Activated CD4-positive, alpha-beta T cell treated with anti-CD3 and anti-CD28 coated beads for 4 hours (primary cell): Measurements from ENCODE around the gene PPEF2.

ENCODE experiments used
- DNase-seq, 2 donors: peaks; one replicate each; pipeline ENCODE4 v3.0.0-alpha.2; 2020

Gene PPEF2

DNA sequence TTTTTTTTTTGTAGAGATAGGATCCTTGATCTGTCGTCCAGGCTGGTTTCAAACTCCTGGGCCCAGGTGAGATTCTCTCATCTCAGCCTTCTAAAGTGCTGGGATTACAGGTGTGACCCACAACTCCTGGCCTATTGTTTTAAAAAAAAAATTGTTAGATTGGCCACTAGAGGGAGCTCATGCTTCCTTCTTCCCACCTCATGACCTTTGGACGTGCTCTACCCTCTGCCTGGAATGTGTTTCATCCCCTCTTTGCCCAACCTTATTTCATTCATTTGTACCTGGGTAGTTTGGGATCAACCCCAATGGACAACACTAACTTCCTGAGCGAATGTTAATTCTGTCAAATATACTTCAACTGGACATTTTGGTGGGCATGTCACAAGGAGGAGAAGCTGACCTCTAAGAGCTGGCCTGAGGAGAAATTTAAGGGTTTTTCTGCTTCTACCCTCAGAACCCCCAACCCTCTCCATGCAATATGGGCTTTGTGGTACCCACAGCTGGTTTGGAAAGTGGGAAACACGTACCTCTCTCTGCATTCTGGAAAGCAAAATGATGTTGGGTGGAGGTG lies 6.4 kb downstream of the PPEF2 start:
- peak in 1 of 2 donors; percentile 4 for DNase-seq

DNA sequence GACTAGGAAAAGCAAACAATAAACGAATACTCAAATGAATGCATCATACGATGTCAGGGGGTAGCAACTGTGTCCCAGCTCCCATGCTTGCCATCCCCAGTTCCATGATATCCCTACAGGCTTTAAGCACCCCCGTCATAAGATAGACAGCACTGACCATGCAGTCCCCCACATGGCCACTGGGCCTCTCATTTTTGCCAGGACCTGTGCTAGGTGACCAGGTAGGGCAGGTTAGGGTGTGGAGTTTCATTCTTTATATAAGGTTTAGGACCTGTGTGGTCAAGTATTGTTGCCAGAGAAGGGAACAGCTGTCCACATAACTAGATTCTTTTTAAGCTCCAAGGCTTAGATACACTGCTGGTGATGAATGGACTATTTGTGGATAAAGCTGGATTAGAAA lies 9.7 kb downstream of the PPEF2 start:
- no peak for DNase-seq

DNA sequence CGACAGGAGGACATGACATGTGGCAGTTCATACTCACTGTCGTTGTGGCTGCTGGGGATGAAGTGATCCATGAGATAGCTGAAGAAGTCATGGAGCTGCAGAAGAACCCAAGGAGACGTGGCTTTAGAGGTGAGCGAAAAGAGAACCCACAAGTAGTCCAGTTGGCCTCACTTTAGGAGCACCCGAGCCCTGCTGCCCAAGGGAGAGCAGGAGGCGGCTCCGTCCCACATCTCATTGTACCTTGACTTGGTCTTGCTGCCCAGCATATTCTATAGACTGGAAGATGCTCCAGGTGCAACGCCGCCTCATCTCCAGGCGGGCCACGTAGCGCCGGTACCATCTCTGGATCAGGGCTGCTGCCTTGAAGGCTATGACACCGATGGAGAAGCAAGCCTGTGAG lies 10.6 kb downstream of the PPEF2 start:
- no peak for DNase-seq

DNA sequence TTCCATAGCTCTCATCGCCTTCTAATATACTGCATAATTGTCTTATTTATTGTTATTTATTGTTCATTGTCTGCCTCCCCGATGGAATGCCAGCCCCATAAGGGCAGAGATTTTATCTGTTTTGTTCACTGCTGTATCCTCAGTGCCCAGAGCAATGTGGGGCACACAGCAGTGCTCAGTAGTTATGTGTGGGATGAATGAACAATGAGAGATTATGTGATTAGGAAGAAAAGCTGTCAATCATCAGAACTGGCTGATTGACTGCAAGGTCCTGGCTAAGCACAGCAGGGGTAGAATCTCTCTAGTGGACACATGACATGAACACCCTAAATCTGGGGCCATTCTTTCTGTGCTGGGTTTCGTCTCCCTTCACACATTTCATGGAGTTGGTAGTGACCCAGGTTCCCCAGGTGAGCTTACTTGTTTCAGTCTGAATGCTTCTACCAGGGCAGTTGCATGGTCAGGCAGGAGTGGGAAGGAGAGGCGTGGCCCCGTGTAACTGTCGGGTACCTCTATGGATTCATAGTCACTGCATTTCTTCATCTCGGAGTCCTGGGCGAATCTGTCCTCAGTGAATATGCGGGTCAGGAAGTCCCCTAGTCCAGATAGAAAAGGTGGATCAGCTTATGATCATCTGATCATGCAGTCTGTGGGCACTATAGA lies 12.6 kb downstream of the PPEF2 start:
- DNase-seq, result no peak

DNA sequence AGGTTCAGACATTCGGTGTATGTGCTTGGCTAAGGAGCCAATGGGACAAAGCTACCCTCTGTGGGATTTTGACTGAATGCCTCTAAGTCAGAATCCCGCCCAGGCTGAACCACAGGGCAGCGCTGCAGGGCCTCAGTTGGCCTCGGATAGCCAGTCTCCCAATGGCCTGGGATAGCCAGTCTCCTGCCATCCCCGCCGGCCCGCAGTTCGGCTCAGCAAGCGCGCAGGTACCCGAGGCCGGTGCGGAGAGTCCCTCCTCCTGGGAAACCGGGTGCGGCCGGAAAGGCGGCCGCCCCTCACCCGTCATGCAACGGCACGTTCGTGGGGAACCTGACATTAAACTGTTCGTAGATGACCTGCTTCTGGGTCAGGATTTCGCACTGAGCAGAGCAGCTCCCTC lies 16.1 kb downstream of the PPEF2 start:
- DNase-seq, result no peak

DNA sequence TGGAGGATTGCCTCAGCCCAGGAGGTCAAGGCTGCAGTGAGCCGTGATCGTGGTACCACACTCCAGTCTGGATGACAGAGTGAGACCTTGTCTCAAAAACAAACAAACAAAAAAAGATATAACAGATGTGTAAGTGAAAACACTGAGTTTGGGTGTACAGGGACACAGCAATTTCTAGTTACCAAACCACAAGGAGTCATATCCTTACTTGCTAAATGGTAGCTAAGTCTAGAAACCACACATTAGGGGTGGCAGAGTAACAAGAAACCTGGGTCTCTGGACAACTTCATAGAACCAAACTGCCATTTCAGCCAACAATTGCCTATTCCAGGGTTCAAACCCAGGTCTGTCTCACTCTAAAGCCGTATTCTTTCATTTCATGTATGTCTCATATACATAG lies 20.8 kb downstream of the PPEF2 start:
- DNase-seq, result no peak

DNA sequence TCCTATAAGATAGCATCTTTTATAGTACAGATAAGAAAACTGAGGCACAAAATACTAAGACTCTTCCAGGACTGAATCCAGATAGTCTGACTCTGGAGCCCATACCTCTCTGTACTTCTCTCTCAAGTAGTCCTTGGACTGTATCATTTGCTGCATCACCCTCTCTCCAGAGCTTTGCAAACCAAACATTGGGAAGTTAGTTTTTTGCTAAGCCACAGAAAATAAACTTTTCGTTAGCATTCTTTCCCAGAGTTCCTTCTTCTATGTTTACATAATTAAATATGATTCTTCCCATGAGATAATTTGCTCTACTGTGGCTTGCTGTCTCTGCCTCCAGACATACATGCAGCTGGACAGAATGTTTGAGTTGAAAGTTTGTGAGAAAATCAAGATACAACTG lies 22.0 kb downstream of the PPEF2 start:
- no peak for DNase-seq

DNA sequence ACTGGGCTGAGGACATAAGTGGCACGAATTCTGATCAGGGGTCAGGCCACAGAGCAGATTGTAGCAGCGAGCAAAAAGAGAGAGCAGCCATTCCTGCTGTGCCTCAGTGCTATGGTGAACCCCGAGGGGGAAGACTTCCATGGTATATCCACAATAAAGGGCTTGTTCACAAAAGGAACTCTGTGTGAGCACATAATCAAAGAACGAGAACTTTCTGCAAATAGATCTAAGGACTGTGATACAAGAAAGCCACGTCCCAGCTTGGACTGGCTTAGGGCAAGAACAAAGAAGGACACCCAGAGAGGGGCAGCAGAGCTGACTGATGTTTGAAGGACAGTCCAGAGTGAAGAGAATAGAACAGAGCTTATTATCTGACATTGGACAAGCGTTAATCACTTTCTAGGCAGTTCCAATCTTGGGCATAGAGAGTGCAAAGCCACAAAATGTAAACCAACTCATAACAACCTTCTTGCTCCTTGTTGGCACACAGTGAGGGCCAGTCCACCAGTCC lies 24.0 kb downstream of the PPEF2 start:
- DNase-seq, result no peak

DNA sequence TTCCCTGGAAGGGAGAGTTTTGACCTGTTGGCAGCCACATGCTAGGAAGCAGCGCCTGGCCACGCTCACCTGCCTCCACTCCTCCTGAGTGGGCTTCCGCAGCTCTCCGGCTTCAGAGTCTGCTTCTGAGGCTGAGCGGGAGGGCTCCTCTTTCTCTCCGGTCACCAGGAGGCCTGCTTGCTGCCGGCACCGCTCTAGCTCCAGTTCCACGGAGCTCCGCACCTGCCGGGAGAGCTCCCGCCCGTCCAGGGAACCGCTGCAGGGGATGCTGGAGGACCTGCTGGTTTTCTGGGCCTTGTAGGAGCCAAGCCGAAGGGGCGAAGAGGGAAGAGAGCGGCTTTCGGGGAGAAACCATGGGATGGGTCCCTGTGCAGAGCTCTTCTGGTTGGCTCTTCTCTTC lies 26.0 kb downstream of the PPEF2 start:
- DNase-seq, result no peak

DNA sequence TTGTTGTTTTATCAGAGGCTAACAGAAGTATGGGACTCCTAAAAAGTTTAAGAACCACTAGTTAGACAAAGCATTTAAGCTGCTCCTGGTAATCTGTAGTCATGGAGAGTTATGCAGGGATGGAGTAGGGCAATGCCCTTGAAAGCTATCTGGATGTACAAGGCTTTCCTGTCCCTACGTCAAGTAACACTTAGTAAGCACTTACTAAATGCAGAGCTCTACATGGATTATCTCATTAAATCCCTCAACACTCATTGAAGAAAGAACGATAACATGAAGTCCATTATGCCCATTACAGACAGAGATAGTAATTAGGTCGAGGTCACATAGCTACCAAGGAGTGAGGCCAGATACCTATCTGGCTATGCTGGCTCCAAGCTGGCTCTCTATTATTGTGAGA lies 33.2 kb downstream of the PPEF2 start:
- DNase-seq, result no peak

DNA sequence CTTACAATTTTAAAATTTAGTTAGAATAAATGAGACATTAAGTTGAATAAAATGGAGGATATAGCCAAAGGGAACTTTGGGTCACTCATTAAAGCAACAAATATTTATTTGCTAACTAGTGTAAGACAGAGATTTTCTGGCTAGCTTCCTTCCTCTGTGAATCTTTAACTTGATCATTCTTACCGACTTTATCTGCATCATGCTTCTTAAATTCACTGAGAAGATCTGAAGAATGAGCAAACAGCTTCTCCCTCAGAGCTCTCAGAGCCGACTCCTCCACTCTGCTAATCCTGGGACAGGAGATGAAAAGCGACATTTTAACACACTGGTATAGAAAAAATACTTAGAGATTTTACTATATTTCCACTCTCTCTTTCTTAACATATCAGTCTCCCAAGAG lies 35.1 kb downstream of the PPEF2 start:
- no peak for DNase-seq

DNA sequence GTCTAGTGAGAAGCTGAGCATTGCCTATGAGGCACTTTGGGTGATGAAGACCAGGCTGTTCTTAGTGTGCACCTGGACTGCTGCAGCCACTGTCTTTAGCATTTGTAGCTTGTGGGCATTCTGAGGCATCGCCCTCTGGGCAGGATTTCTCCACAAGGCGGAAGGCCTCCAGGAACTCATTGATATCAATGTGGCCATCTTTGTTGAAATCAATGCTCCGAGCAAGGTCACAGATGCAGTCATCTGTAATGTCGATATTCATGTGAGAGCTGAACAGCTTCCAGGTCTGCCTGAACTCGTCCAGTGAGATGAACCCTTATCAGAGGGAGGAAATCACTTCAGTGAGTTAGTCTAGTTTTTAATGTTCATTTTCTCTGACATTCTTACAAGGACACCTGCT lies 41.6 kb downstream of the PPEF2 start:
- no peak for DNase-seq

DNA sequence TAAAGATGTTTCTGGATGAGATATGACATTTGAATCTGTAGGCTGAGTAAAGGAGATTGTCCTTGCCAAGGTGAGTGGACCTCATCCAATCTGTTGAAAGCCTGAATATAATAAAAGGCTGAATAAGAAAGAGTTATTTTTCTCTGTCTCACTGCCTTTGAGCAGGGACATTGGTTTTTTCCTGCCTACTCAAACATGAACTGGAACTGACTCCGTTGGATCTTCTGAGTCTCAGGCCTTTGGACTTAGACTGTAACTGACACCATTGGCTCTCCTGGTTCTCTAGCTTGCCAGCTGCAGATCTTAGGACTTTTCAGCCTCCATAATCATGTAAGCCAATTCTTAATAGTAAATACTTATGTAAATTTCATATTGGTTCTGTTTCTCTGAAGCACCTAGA lies 43.5 kb downstream of the PPEF2 start:
- DNase-seq, result no peak

DNA sequence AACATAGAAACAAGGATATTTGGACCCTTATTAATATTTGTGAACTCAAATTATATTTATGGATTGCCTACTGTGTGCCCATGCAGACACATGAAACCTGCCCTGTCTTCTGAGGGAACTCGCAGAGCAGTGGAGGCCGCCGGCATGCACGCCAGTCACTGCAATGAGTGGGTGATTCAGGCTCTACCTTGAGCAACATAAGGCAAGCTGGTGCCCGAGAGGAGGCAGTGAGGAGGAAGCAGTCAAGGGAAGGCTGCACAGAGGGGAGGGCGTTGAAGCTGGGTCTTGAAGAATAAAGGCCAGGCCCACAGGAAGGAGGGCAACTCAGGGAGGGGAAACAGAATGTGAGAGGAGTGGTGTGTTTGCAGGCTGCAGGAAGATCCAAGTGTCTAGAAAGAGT lies 52.8 kb downstream of the PPEF2 start:
- DNase-seq, result no peak

DNA sequence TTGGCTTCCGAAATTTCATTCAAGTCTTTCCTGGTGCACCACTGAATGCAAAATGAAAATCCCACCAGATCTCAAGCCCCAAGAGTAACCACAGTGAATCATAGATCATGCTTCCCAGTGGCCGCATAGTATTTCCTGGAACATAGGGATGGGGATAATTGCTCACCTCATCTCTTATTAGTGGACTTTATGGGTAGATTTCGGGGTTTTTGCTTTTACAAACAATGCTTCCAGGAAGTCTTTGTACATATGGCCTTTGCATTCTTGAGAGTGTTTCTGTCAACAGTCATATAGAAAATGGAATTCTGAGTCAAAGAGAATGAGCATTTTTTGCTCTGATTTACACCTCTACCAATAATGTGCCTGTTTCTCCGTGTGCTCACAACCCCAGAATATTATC lies 53.4 kb downstream of the PPEF2 start:
- no peak for DNase-seq

DNA sequence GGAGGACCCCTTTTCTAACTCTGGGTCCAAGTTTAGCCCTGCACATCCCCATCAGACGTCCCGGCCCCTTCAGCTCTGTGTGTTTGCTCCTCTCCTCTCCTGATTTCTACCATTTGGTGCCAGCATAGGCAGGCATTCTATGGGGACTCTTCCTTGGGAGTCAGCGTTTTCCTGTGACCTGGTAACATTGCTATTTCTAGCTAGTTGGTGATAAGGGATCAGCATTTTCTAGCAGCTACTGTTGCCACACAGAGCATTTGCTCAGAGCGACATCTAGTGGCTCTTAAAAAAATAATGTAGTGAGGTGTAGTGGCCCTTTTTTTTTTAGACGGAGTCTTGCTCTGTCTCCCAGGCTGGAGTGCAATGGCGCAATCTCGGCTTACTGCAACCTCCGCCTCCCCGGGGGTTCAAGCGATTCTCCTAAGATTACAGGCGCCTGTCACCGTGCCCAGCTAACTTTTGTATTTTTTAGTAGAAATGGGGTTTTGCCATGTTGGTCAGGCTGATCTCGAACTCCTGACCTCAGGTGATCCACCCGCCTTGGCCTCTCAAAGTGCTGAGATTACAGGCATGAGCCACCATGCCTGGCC lies 54.0 kb downstream of the PPEF2 start:
- DNase-seq, result peak; percentile 5 to 6

DNA sequence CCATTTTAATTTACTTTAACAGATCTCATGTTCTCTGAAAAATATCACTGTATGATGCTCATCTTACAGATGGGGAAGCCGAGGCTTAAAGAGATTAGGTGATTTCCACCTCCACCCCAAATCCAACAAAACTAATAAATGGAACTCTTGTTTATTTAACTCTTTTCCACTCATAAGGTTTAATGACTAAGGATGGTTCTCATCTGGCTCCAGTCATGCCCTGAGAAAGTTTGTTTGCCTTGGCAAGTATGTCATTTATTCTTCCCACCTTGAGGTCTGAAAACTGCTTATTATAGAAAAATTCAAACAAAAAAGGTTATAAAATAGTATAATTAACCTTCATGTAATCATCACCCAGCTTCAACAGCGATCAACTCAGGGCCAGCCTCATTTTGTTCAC lies 56.3 kb downstream of the PPEF2 start:
- no peak for DNase-seq

DNA sequence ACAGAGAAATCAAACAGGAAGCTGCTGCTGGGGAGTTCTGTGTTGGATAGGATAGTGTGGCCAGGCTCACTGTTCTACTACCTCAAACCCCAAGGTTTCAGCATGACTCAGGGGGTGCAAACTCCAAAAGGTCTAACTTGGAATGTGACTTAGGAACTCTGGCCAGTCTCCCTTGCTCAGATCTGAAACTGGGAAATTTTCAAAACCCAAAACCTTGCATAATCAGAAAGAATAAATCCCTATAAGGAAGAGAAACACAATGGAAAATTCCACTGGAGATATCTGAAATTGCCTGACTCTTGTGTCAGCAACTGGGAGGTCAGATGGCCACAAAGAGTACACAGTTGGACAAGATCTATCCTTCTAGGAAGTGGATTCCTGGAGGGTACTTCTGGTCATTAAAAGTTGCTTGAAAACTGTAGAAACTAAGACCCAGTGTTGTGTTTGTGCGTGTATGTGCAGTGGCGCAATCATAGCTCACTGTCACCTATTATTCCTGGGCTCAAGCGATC lies 58.0 kb downstream of the PPEF2 start:
- no peak for DNase-seq

DNA sequence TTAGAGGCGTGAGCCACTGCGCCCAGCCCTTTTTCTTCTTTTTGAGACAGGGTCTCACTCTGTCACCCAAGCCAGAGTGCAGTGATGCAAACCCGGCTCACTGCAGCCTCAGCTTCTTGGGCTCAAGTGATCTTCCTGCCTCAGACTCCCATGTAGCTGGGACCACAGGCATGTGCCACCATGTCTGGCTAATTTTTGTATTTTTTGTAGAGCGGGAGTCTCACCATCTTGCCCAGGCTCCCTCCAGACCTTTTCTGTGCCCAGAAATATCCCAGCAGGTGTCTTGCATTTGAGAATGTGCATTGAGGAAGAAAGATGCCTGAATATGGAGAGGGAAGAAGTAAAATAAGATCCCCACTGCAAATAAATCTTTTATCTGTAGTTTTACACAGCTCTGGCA lies 58.7 kb downstream of the PPEF2 start:
- no peak for DNase-seq

DNA sequence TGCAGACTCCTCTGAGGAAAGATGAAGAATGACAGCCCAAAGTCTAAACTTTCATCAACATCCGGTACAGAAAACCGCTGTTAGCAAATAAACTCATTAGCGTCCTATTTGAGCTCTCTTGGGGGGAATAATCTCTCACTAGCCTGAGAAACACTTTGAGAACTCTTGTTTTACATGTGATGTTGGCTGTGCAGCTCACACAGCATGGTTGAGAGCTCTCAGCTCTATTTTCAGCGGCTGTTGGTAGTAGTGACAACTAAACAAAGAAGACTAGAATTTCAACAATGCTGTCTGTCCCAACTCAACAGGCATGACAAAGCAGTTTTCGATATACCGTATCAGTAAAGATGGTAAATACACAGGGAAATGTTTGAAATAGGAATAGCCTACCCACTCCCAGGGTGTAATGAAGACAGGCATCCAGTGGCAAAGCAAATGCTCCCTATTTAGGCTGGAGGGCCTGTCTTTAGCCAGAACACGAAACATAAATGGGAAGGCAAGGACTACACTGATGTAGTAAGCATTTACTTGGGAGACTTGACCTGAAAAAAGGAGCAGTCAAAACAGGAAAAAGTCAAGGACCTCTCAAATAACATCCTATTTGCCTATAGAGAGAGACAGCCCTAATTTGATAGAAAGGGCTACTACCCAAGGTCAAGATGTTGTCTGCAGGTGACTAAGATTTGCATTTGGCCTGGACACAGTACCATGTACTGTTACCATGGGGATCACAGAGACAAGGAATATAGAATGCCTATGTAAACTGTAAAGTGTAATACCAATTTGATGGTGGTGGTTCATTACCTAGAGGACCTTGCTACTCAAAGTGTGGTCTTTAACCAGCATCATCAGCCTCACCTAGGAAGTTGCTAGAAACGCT lies 60.4 kb downstream of the PPEF2 start:
- no peak for DNase-seq

DNA sequence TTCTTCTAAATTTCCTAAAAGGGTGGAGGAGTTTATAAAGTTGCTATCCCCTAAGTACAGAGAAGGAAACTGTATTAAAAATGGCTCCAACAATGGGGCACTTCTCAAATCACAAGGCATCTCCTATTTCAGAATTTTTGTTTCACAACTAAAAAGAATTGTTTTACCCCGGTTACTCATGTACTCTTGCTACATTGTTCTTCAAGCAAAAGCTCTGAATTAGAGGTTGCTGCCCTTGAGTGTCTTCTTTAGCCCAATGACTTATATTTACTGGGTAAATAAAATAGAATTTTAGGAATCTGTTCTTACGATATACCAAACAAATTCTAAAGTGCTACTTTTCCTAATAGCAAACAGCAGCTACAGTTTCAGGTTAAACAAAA lies 67.5 kb downstream of the PPEF2 start:
- no peak for DNase-seq

DNA sequence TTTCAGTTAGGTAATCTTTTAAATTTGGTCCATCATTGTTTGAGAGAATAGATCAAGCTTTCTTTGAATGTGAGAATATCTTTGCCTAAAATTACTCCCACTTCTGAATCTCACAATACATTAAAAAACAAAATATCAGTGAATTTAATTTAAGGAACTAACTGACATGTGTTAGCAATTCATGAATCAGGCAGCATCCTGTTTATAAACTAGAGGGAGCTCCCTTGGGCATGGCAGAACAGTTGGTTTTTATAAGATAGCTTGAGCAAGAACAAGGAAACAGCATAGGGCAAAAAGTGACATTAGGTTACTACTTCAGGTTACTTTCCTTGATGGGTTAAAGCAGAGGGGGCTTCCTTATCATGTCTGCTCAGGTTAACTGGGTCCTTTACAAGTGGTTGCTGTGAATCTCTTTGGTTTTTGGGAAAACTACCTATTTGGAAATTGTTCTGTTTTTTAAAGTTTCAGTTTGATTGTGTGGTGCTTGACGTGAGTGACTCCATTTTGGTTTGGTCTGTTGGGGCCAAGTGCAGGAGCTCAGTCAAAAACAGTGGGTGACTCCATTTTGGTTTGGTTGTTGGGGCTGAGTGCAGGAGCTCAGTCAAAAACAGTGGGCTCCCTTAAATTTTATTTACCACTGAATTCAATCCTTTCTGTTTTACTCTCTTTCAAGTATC lies 68.0 kb downstream of the PPEF2 start:
- DNase-seq, result no peak

DNA sequence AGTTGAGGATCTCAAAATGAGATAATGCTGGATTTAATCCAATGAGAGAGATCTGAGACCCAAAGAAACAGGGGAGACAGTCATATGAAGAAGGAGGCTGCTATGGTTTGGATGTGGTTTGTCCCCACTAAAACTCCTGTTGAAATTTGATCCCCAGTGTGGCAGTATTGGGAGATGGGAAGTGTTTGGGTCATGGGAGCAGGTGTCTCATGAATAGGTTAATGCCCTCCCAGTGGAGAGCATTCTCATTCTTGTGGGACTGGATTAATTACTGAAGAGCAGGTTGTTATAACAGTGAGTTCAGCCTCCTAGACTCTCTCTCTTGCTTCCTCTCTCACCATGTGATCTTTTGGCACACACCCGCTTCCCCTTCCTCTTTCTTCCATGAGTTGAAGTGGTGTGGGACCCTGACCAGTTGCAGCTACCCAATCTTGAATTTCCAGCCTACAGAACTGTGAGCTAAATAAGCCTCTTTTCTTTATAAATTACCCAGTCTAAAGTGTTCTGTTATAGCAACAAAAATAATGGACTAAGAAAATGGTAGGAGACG lies 70.3 kb downstream of the PPEF2 start:
- DNase-seq, result no peak
